ENCODE data around the gene TMEM106A.
"Not testable (repeated sequence)": the region's sequence is repeated elsewhere in the genome, so short reads cannot be mapped to it uniquely, and the experiment has no call there.

TMEM106A gene, protein sequence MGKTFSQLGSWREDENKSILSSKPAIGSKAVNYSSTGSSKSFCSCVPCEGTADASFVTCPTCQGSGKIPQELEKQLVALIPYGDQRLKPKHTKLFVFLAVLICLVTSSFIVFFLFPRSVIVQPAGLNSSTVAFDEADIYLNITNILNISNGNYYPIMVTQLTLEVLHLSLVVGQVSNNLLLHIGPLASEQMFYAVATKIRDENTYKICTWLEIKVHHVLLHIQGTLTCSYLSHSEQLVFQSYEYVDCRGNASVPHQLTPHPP

DNA sequence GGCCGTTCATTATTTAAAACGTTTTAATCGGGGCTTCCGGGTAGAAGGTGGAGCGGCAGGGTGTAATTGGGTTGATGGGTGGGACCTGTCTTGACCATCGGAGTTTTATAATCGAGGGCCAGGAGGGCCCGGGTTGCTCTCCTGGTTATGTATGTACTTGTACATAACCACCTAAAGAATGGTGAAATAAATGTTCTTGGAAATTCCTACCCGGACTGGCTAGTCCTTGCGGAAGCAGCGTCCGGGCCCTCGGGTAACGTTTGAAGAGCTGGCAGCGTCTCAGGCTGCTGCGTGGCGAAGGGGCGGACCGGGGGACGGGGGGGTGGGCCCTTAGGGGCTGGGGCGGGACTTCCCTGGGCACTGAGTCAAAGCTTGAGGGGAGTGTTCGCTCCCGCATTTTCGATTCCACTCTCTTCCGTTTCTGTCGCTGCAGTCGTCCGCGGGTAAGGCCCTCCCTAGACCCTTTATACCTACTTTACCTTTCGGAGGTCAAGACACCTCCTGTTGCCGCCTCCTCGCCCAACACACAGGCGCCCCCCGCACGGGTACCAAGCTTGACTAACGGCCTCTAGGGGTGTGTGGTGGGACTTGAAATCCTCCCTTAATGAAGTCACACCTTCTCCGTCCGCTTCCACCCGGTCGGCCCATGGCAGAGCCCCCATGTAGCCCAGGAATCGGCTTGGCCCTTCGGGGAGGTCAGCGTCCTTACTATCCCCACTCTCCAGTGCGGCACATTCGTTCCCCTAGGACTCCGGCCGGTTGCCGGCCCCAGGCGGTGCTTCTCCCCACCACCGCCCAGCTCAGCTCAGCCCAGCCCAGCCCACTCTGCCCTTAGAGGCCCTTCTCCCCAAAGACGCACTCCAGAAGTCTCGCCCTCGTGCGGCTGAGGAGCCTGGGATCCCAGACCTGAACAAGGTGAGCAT is at the start of gene TMEM106A:
TSS of gene TMEM106A (plus strand) at position 396 of the 923 bp plus-strand sequence. CDS start 1,167 bp downstream, outside the sequence.
- DNase-seq = peak; percentile 67

DNA sequence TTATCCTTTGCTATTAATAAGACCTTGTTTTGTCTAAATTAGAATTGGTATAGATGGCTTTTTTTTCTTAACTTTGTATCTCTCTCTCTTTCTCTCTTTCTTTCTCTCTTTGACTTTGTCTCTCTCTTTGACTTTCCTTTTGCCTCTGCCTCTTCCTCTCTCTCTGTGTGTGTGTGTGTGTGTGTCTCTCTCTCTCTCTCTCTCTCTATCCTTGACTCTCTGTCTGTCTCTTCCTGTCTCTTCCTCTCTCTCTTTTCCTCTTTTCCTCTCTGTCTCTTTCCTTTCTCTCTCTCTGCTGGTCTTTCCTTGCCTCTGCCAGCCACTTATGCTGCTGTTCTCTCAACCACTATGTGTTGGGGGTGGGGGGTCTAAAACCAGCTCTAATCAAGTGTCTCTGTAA is 45.7 kb upstream of the TMEM106A start:
- DNase-seq = not testable (repeated sequence)

DNA sequence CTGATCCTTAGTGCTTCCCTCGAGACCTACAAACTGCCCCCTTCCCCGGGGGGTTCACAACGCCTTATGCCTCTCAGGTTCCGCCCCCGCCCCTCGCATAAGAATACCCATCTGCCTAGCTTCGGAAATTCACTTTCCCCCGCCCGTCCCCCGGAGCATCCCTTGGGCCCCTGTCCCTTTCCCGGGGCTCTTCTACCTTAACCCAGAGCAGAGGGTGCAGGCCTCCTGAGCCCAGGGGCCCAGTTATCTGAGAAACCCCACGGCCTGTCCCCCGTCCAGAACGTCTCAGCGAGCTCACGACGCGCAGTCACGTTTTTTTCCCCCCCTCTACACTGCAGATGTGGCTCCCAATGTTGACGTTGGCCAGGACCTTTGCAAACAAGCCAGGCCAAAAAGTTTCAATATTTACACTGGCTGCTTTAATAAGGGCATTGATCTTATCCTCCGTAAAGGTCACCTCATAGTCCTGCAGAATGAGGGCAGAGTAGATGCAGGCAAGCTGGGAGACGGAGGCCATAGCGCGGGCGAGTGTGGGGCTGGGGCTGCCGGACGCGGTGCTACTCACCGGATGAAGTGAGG is 42.0 kb upstream of the TMEM106A start:
- peak; percentile 70 for DNase-seq

DNA sequence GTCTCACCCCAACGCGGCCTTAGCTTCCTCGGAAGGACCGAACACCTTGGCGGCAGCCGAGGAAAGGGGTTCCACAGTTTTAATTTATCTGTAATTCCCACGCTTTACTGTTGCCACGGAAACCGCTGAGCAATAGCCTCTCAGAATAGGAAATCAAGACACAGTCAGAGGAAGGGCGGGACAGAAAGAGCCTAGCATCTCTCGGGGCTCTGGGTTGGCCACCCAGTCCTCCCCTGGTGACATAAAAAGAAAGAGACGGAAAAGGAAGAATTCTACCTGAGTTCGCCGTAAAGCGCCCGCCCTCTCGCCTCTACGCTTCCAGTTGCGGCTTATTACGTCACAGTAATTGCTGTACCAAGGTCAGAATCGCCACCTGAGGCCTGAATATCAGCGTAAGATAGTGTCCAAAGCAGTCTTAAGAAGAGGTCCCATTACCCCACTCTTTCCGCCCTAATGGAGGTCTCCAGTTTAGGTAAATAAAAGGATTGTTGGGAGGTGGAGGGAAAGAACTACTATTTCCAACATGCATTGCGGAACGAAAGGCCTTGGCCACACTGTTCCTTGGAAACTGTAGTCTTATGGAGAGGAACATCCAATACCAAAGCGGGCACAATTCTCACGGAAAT is 41.4 kb upstream of the TMEM106A start:
- DNase-seq = peak; percentile 94

DNA sequence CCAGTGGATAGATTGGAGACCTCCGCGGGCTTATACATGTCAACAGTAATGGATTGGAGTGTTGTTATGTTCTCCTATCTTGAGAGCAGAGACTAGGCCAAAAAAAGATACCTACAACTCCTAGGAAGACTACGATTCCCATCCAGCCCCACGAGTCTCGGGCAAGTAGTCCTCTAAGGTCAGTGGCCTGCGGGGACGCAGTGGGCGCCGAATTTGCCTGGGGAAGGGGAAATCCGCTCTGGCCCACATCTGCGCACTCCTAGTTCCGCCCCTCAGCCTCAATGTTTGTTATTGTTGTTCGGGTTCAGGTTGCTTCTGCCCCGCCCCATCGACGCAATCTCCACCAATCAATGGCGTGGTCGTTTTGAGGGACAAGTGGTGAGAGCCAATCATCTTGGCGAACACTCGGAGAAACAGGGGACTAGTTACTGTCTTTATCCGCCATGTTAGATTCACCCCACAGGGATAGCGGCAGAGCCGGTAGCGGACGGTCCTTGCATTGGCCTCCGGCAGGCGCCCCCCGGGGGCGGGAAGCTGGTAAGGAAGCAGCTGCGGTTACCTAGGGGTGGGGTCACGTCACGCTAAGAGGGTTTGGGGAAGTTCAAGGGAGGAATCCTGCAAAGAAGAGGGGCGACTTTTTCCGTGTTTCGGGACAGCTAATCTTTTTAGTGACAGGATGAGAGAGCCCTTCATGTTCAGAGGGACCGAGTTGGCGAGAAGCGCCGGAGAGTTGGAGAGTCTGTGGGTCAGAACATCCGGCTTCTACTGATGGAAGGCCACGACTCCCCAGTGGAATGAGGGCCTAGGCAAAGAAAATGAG is 40.7 kb upstream of the TMEM106A start, which contains the start of gene NBR1:
TSS of gene NBR1 (plus strand) at position 449 of the 820 bp plus-strand sequence. CDS start 4,586 bp downstream, outside the sequence.
- peak; percentile 97 for DNase-seq

DNA sequence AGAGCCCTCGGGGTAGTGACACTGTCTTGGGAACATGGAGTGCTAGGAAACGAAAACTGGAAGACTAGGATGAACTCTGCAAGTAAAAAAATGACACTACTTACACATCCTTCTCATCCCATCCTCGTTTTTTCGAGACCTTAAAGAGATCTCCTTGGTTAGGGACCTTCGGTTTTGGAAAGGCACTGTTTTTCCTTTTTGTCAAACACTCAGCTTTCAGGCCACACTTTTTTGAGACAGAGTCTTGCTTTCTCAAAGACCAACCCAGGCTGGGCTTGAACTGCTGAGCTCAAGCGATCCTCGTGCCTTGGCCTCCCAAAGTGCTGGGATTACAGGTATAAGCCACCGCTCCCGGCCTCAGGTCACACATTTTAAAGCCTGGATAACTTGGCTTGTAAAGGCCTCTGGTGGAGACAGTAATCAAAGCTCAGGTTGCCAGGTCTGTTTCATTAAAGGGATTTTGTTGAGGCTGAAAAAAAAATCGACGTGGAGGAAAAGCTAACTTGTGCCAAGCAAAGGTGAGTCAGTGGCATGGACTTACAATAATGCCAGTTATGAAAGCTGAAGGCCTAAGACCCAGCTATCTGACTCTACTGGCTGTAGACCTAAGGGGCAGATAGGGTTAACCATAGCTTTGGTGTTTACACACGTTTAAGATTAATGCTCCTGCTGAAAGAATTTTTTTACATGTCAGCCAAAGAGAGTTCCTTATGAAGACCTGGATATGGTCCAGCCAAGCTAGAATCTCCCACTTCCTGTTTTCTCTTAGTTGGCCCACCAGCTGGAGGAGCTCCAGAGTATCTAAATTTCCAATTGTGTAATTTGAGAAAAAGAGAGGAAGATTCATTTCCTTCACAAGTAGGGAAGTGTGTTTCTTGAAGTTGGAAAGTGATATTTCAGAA is 39.8 kb upstream of the TMEM106A start:
- peak; percentile 7 for DNase-seq

DNA sequence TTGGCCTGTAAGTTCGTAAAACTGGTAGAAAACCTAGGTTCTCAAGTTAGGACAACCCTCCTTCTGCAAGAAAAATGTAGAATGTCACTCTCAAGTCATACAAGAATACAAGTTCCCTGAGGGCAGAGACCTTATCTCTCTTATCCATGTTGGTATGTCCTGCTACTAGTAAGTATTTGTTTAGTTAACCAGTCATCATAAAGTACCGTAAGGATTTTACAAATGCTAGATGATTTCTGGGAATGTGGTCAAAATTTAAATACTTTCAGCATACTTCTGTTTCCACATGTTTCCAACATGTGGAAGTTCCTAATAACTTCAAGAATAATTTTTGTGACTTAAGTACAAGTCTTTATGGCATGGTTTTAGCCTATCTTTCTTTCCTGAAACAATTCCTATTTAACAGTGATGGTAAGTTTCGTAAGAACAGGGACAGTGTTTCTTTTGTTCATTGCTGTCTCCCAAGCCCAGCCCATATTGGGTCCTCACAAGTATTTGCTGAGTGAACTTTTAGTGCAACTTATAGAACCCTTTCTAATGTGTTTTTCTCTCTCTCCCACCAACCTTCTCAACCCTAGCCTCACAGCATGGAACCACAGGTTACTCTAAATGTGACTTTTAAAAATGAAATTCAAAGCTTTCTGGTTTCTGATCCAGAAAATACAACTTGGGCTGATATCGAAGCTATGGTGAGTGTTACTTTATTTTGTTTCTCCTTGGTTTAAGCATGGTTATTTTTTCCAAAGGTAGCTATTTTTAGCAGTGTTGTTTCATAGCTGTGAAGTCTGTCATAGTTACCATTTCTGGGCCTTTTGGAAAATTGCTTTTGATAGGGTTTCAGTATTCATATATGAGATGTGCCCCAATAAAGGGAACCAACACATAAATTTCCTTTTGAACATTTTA is 36.2 kb upstream of the TMEM106A start:
- no peak for DNase-seq

DNA sequence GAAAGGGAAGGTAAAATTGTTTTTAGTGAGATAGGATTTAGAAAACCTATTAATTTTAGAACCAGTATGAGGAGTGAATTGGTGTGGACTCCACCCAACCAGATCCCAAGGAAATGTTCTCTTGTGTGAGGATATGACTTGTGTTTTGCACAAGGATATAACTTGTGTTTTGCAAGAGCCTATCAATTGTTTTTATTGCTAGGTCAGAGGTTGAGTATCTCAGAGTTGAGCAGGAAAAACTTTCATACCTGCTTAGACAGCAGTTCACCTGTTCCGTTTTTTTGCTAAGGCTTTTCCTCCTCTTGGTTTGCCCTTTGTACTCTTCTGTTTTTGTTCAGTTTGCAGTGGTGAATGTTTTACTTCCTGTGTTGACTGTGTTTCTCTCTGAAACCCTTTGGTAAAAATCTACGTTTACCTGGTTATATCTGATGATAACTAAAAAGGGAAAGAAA is 35.5 kb upstream of the TMEM106A start:
- no peak for DNase-seq

DNA sequence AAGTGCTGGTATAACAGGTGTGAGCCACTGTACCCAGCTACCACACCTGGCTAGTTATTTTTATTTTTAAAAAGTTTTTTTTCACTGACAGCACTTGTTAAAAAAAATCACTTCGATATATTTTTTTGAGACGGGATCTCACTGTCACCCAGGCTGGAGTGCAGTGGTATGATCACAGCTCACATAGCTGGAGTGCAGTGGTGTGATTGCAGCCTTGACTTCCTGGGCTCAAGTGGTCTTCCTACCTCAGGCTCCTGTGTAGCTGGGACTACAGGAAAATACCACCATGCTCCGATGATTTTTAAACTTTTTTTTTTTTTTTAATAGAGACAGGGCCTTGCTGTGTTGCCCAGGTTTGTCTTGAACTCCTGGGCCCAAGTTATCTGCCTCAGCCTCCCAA is 27.8 kb upstream of the TMEM106A start:
- no peak for DNase-seq

DNA sequence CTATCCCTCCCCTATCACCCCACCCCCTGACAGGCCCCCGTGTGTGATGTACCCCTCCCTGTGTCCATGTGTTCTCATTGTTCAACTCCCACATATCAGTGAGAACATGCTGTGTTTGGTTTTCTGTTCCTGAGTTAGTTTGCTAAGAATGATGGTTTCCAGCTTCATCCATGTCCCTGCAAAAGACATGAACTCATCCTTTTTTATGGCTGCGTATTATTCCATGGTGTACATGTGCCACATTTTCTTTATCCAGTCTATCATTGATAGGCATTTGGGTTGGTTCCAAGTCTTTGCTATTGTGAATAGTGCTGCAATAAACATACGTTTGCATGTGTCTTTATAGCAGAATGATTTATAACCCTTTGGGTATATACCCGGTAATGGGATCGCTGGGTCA is 25.0 kb upstream of the TMEM106A start:
- DNase-seq = not testable (repeated sequence)

DNA sequence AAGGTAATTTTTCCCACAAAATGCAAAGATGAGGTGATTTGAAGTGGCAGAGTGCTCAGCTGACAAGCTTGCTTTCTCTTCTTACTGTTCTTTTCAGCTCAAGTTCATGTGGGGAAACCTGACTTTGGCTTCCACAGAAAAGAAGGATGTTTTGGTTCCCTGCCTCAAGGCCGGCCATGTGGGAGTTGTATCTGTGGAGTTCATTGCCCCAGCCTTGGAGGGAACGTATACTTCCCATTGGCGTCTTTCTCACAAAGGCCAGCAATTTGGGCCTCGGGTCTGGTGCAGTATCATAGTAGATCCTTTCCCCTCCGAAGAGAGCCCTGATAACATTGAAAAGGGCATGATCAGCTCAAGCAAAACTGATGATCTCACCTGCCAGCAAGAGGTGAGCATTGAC is 18.4 kb upstream of the TMEM106A start:
- DNase-seq = no peak

DNA sequence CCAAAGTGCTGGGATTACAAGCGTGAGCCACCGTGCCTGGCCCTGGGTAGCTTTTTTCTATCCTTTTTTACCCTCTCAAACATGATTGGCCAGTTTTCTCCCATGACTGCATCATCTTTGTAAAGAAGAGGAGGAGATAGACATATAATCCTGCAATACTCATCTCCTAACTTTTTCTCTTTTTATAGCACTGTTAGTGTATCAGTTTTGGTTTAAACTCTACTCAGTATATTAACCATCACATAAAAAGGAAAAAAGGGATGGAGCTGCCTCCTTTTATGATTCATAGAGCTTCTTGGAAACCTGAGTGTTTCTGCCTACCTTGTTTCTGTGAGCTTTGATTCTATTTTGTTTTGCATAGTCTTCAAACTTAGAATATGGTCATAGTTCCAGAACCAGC is 12.0 kb upstream of the TMEM106A start:
- DNase-seq = no peak

DNA sequence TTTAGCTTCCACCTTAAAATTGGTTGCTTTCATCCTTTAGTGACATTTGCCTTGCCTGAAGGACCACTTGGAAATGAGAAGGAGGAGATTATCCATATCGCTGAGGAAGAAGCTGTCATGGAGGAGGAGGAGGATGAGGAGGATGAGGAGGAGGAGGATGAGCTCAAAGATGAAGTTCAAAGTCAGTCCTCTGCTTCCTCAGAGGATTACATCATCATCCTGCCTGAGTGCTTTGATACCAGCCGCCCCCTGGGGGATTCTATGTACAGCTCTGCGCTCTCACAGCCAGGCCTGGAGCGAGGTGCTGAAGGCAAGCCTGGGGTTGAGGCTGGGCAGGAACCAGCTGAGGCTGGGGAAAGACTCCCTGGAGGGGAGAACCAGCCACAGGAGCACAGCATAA is 11.5 kb upstream of the TMEM106A start:
- DNase-seq = no peak

DNA sequence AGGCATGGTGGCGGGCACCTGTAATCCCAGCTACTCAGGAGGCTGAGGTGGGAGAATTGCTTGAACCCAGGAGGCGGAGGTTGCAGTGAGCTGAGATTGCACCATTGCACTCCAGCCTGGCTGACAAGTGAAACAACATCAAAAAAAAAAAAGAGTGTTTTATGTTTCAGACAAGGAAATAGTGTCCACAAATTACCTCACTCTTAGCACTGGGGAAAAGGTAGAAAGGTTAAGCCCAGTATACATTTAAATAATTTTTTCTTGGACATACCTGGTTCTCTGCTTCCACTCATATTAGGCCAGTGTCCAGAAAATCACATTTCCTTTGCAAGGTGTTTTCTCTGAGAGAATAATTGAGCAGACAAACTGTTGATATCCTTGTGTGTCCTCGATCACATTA is 8.7 kb upstream of the TMEM106A start:
- DNase-seq = not testable (repeated sequence)

DNA sequence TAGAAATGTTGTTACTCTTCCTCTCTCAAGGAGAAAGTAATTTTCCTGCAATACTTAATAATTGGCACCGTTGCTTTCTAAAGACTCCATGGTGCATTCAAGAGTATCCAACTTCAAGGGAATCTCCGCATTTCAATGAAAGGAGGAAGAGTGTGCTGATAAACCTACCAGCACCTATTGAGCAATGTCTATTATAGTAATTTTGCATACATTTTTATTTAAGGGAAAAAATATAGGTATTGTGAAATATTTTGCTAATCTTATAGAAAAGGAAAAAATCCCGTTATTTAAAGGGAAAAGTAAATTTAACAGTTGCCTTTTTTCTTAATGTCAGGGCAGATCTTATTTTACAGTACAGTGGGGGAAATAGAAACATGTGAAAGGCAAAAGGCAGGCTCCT is 1.1 kb upstream of the TMEM106A start:
- no peak for DNase-seq

DNA sequence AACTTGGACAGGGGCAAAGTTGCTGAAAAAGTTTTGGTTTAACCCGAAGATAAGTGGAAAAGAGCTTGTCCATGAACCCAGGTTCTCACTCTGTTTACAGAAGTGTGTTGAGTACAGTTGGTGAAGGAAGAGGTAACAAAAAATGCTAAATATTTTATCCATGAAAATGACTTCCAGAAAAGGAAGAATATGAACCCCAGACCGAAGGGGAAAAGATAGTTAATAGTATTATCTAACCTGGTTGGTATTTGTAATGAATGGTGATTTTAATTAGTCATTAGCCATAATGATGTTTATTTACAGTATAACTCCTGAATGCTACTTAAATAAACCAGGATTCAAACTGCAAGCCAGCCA is 574 bp upstream of the TMEM106A start:
- no peak for DNase-seq

DNA sequence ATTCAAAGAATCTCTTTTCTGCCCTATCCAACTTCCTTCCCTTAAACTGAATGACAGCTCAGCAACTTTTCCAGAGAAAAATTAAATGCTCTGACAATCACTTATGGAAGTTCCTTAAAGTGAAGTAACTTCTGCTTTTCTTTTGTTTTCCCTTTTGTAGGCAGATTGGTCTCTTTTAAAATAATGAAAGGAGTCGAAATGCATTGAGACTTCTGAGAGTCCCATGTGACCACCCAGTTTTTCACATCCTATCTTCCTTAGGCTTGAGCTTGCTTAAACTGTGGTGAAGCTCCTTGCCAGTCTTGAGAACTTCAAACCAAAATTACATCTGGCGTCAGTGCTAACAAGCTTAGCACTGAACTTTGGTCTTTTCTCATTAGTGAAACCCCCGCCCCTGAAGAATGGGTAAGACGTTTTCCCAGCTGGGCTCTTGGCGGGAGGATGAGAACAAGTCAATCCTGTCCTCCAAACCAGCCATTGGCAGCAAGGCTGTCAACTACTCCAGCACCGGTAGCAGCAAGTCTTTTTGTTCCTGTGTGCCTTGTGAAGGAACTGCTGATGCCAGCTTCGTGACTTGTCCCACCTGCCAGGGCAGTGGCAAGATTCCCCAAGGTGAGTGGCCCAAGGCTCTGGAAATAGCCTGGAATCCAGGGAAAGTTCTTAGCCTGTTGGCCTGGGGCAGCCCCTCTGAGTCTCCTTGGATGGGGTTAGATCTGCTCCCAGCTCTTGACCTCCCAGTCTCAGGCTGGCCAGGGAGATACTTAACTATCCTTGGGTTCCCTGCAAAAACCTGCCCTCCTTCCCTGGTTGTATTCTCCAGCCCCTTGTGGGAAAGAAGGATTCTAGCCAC is 1.2 kb downstream of the TMEM106A start:
- DNase-seq = no peak

DNA sequence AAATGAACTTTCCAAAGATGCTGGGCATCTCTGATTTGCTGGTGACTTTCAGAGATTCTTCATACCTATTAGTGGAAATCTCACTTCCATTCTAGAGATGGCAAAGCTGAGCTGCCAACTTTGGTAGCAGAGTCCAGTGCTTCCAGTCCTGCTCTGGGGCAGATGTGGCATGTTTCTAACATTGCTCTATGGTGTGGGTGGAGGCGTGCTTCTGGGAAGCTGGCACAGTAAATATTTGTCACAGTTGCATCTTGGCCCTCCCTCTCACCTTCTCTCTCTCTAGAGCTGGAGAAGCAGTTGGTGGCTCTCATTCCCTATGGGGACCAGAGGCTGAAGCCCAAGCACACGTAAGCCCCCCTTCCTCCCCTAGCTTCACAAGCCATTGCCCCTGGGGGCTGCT is 1.9 kb downstream of the TMEM106A start:
- DNase-seq = no peak

DNA sequence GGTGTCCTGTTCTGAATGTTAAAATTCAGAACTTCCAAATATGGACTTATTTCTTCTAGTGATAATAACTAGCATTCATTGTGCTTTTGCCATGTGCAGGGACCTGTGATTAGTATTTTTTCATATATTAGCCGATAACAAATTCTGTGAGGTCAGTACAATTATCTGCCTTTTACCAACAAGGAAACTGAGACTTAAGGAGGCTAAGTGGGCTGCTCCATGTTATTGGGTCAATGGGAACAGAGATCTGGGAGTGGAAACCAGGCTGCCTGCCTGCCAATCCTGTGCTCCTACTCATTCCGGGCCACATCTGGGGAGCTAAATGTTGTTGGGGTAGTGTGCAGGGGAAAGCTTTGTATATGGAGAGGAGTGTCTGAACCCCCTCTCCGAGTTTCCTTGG is 3.7 kb downstream of the TMEM106A start:
- DNase-seq = no peak

All from NCI-H146 (cell line).